NOMO-1 treated with DMSO at 0.1 percent for 48 hours (cell line): ENCODE measurements around the gene FABP1.

Experiments used
- DNase-seq: peaks from one replicate; lab custom pipeline; 2025; ENCODE audit not compliant: unreplicated experiment; lab: John Stamatoyannopoulos, UW

Gene FABP1

DNA sequence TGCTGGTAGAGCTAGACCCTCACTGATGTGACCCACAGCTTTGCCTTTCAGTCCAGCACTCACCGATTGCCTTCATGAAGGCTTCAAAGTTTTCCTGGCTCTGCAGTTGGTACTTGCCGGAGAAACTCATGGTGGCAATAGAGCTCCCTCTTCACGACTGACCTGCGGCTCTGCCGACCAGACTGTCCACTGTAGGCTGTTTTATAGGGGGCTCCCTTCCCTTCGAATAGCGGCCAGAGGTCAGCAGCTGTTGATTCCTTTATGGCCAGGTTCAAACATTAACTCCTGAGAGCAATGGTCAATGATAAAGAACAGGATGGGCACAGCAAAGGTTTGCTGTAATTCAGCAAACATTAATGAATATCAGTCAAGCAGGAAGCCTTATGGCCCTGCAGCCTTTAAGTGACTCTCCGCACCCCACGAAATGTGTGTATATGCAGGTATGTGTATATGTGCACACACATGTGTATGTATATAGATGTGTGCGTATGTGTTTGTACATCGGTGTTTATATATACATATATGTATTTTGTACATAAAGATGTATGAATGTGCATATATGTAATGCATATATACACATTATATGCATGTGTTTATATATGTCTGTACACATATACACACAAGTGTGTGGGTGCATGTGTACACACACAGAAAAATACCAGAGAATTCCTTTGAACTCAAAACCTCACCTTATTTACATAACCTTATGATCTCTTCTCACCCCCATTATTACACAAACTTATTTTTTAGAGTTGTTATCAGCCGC is at the start of gene FABP1:
FABP1 (minus strand) TSS at position 175 of the 766 bp plus-strand sequence; CDS start at position 130, 45 bp downstream.
- no peak for DNase-seq

DNA sequence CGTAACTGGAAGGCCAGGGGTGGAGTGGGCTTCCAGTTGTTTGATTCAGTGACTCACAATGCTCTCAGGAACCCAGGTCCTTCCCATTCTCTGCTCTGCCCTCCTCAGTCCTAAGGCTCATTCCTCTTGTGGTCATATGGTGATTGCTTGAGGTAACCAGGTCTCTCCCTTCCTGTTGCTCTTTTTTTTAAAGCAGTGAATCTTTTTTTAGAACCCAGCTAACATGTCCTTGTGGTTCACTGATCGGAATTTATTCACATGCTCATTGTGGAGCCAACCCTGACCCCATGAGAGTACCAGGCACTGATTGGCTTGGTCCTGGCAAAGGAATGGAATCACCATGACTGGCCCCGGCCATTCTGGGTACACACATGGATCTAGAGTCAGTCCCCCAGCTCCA is 49.7 kb upstream of the FABP1 start:
- no peak for DNase-seq

GRCh38 chr2:88176352-88176984 is 48.6 kb upstream of the FABP1 start:
- DNase-seq: no peak

GRCh38 chr2:88172882-88173281 is 45.0 kb upstream of the FABP1 start:
- no peak for DNase-seq

DNA sequence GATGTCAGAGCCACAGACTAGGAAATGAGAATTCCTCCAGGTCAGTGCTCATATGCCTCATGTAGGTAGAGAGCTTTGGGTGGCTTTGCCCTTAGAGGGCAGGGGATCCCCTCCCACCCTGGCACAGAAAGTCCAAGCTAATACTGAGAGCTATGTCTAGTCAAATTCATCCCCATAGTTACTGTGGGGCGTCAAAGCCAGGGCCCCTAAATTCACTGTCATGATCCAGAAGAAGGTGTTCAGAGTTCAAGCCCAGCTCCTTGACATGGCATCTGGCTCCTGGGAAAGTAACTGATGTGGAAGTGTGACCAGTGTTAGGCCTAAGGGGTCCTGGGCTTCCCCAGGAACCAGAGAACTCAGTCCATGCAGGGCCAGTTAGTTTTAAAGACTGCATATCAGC is 44.1 kb upstream of the FABP1 start:
- DNase-seq: no peak

DNA sequence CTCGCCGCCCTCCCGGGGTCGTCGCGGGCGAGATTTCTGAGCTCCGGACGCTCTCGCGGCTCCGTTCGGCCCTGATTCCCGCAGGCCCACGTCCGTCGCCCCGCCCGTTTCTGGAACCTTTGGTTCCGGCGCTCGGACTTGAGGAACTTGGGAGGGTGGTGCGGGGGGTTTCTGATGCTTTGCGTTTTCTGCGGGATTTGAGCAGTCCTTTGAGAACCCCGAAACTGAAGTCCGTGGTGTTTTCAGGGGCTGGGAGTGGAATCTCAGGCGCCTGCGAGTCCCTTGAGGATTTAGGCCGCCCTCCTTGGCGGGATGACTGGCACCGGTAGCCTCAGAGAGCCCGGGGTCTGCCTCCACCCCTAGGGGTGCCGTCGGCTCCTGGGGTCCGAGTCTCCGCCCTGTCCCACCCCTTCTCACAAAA is 42.6 kb upstream of the FABP1 start:
- DNase-seq: peak; percentile 43

DNA sequence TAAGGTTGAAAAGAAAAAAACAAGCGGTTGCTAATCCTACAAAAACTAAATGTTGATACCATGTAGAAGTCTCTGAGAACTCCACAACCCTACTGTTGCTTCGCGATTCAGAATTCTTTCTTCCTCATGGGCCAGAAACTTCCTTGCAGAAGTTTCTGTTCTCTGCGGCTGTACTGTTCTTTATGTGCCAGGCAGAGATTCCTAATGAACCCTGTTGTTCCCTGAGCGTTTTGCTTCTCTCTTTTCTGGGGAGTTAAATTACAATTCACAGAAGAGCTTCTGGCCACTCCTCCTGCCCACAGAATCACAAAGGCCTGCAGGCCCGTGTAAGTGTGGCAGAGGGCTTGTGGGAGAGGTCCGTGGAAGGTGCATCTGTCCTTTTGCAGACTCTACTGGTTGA is 40.5 kb upstream of the FABP1 start:
- DNase-seq: no peak

DNA sequence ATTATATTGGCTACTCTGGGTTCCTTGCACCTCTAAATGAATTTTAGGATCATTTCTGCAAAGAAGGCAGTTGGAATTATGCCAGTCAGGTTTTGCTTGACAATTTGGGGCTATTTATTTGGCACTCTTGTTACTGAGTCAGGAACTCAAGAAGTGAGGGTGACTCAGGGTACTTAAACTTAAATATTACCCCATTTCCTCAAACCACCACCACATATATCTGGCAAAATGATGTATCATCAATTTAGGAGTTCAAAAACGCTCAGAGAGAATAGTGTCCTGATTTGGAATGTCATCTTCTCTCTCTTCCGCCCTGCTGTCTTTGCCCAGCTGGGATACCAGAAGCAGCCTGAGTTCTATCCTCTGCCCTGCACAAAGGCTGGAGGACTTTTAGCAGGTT is 39.9 kb upstream of the FABP1 start:
- DNase-seq: peak; percentile 54

DNA sequence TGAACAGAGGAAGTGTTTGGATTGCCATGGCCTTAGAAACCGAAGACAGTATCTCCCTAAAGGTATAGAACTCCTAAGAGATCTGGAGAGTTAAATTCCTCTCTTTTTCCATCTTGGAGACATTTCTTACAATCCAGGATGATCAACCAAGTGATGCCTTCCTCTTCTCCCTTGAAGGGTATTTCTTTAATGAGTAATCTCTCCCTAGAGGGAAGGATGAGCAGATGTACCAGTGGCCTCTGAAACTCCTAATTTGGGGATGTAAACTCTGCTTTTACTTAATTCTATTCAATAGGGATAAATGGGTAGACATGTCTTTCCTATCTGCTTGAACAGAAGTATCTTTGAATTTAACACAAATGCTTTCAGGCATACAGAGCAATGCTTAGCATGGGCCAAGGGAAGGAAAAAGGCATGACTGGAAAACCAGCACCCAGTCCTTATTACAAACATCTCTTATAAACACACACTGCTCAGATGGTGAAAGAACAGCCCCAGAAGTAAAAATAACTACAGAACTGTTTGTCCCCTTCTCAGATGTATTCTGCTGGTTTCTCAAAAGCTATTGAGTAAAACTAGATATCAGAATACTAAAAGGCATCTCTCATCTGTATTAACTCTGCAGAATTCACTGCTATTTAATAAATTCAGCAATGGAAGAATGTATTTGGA is 37.6 kb upstream of the FABP1 start:
- no peak for DNase-seq

DNA sequence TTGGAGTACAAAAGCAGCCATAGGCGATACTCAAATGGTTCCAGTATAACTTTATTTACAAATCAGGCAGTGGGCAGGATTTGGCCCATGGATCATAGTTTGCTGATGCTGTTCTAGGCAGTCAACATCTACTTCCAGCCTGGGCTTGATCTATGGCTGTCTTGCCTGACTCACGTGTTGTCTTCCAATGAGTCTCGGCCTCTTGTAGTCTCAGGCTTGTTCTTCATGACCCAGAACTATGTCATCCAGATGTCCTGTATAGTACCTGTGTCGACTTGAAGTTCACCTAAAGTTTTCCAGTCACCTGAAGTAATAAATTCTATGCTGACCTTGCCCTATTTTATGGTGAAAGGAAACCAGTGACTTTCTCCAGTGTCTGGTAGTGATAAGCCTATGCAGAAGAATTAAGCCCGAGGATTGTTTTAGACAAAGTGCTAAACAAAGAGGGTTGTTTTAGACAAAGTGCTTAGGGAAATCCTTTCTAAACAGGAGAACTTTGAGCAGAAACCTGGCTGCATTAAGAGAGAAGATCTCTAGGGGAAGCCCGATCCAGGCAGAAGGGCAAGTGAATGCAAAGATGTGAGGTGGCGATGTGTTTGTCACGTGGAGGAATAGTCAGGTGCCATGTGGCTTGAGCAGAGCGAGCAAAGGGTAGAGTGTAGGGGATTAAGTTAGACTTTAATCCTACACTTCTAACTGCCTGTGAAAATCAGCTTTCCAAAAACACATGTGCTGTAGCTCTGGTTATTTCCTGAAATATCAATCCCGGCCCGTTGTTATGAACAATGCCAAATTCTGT is 33.8 kb upstream of the FABP1 start:
- no peak for DNase-seq

DNA sequence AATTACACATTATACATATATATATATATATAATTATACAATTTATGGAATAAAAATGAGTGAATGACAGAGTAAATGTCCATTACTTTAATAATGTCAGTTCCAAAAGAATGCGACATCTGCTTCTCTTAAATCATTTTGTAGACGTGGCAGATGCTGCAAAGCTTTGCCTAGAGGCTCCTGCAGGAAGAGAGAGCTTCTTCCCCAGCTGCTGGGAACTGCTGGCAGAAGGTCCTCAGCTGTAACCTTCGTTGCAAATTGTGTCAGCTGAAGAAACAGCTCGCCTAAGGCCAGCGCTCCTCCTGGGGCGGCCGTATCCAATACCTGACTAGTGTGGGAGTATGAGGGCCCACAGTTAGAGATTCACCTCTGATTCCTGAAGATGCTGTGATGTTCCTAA is 32.7 kb upstream of the FABP1 start:
- DNase-seq: no peak

- DNase-seq: peak; percentile 53
Measured at GRCh38 chr2:88159955-88160415, 32.1 kb upstream of the FABP1 start.

- no peak for DNase-seq
Measured at GRCh38 chr2:88159481-88159880, 31.6 kb upstream of the FABP1 start.

- DNase-seq: no peak
Measured at GRCh38 chr2:88148929-88149438, 21.1 kb upstream of the FABP1 start.

- no peak for DNase-seq
Measured at GRCh38 chr2:88147145-88147544, 19.3 kb upstream of the FABP1 start.

DNA sequence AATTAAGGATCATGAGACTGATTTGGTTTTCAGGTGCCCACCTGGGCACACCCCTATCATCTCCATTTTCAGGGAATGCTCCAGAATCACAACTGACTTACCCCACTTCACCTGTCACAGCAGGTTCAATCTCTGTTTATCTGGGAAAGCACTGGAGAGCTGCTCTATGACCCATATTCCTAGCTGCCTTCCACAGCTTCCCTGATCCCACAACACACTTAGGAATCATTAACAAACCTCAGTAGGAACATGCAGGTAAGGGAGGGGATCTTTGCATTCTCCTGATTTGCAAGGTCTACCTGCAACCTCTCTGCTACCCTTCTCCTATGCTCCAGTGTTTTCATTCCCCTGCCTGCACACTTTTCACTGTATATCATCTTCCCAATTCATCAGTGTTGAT is 18.7 kb upstream of the FABP1 start:
- DNase-seq: no peak

DNA sequence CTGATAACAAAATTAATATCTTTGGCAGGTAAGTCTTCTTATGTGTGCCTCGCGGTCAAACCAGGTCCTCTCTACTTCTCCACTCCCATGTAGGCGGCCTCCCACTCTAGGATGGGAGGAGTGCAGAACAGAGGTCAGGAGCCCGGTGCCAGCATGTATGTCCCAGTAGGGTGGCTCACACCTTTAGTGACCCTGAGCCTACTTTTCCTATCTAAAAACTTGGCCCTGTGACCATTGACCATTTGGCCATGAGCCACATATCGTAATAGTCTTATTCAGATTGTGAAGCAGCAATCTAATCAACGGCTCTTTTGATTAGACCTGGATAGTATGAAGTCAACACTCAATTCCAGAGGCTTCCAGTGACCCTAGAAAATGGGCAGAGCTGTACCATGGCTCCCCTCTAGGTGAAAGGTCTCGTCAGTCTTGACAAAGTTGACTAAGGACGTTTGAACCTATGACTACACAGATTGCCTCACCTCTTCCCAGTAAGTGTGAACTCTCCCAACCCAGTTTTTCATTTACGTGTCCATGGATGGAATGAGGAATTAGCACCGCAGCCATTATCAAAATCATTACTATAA is 17.1 kb upstream of the FABP1 start:
- no peak for DNase-seq

DNA sequence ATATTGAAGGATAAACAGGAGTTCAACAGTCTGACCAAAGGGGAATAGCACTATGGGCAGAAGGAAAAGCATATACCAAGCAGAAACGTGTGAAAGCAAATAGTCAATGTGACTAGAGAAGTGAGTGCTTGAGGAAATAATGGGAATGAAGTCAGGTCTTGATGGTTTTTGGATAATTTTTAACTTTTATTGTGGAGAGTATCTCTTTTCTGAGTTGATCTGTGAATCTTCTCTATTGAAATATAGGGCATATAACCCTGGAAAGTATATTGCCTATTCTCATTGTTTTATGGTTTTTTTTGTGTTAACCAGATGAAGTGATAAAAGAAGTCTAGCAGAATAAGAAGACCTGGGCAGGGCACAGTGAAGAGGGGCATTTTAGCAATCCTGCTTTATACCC is 16.4 kb upstream of the FABP1 start:
- DNase-seq: no peak

DNA sequence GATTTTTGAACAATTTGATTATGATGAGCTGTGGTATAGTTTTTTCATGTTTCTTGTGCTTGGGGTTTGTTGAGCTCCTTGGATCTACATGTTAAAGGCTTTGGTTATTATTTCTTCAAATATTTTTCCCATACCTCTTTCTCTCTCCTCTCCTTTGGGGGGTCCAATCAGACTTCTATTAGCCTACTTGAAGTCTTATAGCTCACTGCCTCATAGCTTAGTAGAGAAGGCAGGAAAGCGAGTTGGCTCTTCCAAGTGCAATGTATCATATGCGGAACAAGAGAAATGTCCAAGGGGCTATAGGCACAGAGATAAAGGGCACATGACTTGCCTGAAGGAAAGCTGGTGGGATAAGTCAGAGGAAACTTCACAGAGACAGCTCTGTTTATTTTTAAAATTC is 14.1 kb upstream of the FABP1 start:
- no peak for DNase-seq

DNA sequence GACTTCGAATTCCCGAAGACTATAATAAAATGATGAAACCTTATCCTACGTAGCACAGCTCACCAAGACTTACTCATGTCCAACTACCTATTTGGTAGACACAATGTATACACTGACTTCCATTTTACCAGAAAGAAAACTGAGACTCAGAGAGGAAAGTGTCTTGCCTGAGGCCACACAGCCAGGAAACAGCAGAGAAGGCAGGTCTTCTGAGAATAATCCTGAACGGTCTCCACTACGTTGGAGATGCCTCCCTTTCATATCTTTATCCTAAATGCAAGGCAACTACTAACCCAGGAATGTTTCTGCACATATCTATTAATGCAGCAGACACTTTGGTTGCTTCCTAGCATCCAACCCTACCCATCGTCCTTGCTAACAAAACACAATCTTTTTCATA is 11.9 kb upstream of the FABP1 start:
- DNase-seq: no peak
